ENCODE data around the gene COQ7. TPM values are rescaled to one million over a fixed set of nuclear protein-coding genes. Genes with fewer than 3 reads are reported as not detected.

The COQ7 gene
- polyA plus RNA-seq (2012; ENCODE audit: missing spikeins), result 11.4 TPM

DNA sequence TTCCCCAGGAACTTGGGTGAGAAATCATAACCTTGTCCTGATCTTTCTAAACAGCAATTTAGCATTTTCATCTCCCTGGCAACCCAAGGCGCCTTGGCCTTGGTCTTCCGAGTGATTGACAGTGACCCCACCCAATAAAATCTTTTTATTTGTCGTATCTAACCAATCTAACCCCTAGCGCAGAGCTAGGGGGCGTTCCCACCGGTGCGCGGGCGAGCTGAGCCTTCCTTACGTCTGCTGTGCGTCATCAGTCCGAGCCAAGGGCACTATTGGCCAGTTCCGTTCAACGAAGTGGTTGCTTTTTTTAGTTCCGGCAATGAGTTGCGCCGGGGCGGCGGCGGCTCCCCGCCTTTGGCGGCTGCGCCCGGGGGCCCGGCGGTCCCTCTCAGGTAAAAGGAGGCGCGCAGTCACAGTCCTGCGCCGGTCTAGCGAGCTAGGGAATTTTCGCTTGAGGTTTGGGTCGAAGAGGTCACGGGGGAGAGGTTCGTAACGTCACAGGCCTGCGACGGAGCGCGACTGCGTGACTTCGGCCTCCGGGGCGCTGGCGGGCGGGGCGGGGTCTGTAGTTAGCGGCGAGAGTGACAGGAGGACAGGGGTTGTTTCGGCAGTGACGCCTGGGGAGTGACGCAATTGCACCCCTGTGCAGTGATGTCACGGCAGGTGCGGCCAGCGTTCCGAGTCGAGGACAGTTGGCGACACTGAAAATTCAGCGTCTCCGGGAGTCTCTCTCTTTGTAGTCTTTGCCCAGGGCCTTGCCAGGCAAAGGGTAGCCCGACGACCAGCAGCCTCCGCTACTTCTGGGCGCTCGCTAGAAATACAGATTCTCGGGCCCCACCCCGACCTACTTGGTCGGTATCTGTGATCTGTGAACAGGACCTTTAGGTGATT lies at the start of gene COQ7:
TSS of gene COQ7 (plus strand) at position 266 of the 888 bp plus-strand sequence. CDS start at position 317, 51 bp downstream.
- TF ChIP-seq POLR2AphosphoS5 (IDR thresholded peaks at IDR 0.05; ENCODE audit: low read depth, low read length) (0 out of 2 replicates have a peak, but pooled peaks have one; percentile 35), TAF1 (IDR thresholded peaks at IDR 0.05; ENCODE audit: borderline replicate concordance, low read depth, low read length) (0 out of 2 replicates have a peak, but pooled peaks have one; percentile 35), POLR2A (IDR thresholded peaks at IDR 0.05; ENCODE audit: low read depth, low read length) (peak; percentile 68; the same call in 1 of the 2 replicates)
- DNase-seq (ENCODE audit: insufficient read length) (peak; percentile 84), FAIRE-seq (peak; percentile 99)

DNA sequence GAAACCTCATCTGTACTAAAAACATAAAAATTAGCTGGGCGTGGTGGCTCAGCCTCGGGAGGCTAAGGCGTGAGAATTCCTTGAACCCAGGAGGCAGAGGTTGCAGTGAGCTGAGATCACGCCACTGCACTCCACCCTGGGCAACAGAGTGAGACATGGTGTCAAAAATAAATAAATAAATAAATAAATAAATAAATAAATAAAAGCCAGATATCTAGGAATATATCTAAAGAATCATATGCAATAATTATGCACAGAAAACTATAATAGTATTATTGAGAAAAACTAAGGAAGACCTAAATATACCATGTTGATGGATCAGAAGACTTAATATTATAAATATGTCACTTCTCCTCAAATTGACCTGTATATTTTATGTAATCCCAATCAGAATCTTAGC lies 46.7 kb upstream of the COQ7 start:
- TF ChIP-seq POLR2A (IDR thresholded peaks at IDR 0.05; ENCODE audit: low read depth, low read length) (no peak), POLR2AphosphoS5 (IDR thresholded peaks at IDR 0.05; ENCODE audit: low read depth, low read length) (no peak), TAF1 (IDR thresholded peaks at IDR 0.05; ENCODE audit: borderline replicate concordance, low read depth, low read length) (no peak)
- DNase-seq (ENCODE audit: insufficient read length) (no peak), FAIRE-seq (no peak)

DNA sequence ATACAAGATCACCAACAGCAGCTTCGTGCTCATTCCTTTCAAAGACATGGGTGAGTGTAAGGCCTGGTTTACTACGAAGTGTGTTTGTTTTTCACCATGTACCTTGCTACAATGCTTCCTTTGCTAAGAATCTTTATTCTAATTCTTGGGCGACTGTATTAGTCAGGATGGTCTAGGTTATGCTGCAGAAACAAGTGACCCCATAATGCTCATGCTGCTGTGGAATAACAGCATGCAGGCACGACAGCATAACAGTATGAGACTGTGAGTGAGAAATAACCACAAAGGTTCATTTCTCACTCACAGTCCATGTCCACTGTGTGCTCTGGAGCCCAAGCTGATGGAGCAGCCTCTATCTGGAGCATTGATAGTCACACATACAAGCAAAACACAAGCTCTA lies 45.7 kb upstream of the COQ7 start:
- DNase-seq (ENCODE audit: insufficient read length) (no peak), FAIRE-seq (no peak)
- TF ChIP-seq POLR2A (IDR thresholded peaks at IDR 0.05; ENCODE audit: low read depth, low read length) (no peak), TAF1 (IDR thresholded peaks at IDR 0.05; ENCODE audit: borderline replicate concordance, low read depth, low read length) (no peak), POLR2AphosphoS5 (IDR thresholded peaks at IDR 0.05; ENCODE audit: low read depth, low read length) (no peak)

DNA sequence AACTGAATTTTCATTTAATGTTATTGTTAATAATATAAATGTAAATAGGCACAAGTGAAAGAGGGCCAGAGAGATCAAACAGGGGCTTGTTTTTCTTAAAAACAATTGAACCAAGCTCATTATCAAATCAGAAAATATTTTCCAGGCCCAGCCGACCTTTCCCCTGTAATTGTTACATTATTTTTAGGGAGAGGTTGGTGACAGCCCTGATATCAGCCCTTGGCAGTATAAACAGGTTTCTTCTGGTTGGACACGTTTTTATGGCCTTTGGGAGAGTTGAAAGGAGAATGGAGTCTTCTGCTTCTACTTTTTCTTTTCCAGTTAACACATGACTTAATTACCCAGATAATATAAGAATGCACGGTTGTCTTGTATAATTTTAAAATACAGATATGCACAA lies 40.0 kb upstream of the COQ7 start:
- DNase-seq (ENCODE audit: insufficient read length), result no peak
- TF ChIP-seq POLR2AphosphoS5 (IDR thresholded peaks at IDR 0.05; ENCODE audit: low read depth, low read length), result no peak
- no peak for TF ChIP-seq POLR2A (IDR thresholded peaks at IDR 0.05; ENCODE audit: low read depth, low read length)
- no peak for TF ChIP-seq TAF1 (IDR thresholded peaks at IDR 0.05; ENCODE audit: borderline replicate concordance, low read depth, low read length)
- FAIRE-seq, result no peak

DNA sequence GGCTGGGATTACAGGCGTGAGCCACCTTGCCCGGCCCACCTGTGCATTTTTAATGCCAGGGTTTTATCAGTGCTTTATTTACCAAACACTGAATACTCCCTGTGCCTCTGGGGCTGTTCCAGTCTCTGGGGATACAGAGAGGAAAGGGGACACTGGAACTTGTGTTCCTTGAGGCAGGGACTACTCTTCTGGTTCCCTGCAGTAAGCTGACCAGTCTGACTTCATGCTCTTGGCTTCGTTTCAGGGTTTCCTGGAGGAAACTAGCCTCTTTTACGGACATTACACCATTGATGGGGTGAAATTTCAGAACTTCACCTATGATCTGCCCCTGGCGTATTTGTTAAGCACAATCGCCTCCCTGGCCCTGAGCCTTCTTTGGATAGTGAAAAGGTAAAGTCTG lies 37.4 kb upstream of the COQ7 start:
- TF ChIP-seq TAF1 (IDR thresholded peaks at IDR 0.05; ENCODE audit: borderline replicate concordance, low read depth, low read length) (no peak), POLR2A (IDR thresholded peaks at IDR 0.05; ENCODE audit: low read depth, low read length) (no peak), POLR2AphosphoS5 (IDR thresholded peaks at IDR 0.05; ENCODE audit: low read depth, low read length) (no peak)
- no peak for DNase-seq (ENCODE audit: insufficient read length)
- no peak for FAIRE-seq

DNA sequence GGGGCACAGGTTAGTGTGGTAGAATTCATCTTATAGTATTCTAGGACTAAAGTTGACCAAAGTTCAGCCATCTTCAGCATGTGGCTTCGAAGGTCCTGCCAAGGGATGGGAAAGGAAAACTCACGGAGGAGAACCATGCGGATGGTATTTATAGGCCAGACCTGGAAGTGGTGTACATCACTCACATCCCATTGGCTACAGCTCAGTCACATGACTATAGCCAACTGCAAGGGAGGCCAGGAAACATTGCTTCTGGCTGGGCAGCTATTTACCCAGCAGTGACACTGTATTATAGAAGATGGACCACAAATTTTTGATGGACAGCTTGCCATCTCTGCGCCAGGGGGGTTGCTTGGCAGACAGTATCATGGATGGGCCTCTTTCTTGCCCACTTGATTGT lies 35.7 kb upstream of the COQ7 start:
- DNase-seq (ENCODE audit: insufficient read length), result no peak

DNA sequence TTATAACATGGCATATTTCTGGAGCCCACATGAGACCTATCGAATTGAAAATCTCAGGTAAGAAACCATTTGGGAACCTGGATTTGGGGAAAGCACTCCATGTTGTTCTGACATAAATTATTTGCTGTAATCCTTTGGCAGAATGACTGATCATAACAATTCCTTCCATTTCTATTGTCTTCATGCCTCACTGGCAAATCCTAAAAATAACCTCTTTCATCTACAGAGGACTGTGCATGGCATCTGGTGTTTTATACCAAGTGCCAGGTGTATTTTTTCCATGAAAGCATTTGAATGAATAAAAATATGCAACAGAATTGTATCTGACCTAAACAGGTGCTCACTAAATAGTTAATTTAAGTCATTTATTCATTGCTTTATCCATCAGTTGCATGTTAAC lies 33.7 kb upstream of the COQ7 start:
- TF ChIP-seq TAF1 (IDR thresholded peaks at IDR 0.05; ENCODE audit: borderline replicate concordance, low read depth, low read length) (no peak), POLR2A (IDR thresholded peaks at IDR 0.05; ENCODE audit: low read depth, low read length) (no peak), POLR2AphosphoS5 (IDR thresholded peaks at IDR 0.05; ENCODE audit: low read depth, low read length) (no peak)
- no peak for DNase-seq (ENCODE audit: insufficient read length)
- FAIRE-seq, result no peak

More for the DNA sequence above, 35.7 kb upstream of the COQ7 start:
- FAIRE-seq, result no peak
- TF ChIP-seq TAF1 (IDR thresholded peaks at IDR 0.05; ENCODE audit: borderline replicate concordance, low read depth, low read length) (no peak), POLR2A (IDR thresholded peaks at IDR 0.05; ENCODE audit: low read depth, low read length) (no peak), POLR2AphosphoS5 (IDR thresholded peaks at IDR 0.05; ENCODE audit: low read depth, low read length) (no peak)

DNA sequence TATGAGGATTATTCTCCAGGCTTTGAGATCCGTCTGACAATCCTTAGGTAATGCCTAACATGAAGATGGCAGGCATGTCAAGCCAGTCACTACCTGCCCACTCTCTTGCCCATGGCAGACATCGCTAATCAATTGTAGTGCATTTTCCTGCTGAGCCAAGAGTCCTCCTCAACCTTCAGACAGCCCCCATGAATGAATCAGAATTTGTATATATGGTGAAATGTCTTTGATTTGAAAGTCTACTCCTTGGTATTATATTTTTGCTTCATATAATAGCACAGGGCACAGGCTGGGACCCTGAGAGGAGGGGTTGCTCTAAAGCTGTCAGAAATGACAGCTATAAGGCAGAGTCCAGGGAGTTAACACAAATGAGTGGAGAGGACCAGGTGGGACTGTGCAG lies 27.0 kb upstream of the COQ7 start:
- no peak for FAIRE-seq
- DNase-seq (ENCODE audit: insufficient read length), result no peak
- TF ChIP-seq POLR2AphosphoS5 (IDR thresholded peaks at IDR 0.05; ENCODE audit: low read depth, low read length), result no peak
- no peak for TF ChIP-seq TAF1 (IDR thresholded peaks at IDR 0.05; ENCODE audit: borderline replicate concordance, low read depth, low read length)
- no peak for TF ChIP-seq POLR2A (IDR thresholded peaks at IDR 0.05; ENCODE audit: low read depth, low read length)

DNA sequence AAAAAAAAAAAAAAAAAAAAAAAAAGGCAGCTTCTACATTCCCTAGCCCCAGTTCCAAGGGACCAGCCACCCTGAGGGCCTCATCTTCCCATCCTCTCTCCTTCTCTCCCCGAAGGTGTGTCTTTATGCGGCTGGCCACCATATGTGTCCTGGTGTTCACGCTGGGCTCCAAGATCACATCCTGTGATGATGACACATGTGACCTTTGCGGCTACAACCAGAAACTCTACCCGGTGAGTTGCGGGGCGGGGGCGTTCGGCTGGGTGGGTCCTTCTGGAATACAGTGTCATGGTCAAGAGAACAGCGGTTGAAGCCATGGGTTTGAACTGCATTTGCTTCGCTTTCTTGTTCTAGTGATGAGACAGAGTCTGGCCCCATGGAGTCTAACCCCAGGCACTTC lies 22.6 kb upstream of the COQ7 start:
- FAIRE-seq (no peak), DNase-seq (ENCODE audit: insufficient read length) (no peak)
- TF ChIP-seq TAF1 (IDR thresholded peaks at IDR 0.05; ENCODE audit: borderline replicate concordance, low read depth, low read length) (no peak), POLR2AphosphoS5 (IDR thresholded peaks at IDR 0.05; ENCODE audit: low read depth, low read length) (no peak), POLR2A (IDR thresholded peaks at IDR 0.05; ENCODE audit: low read depth, low read length) (no peak)

DNA sequence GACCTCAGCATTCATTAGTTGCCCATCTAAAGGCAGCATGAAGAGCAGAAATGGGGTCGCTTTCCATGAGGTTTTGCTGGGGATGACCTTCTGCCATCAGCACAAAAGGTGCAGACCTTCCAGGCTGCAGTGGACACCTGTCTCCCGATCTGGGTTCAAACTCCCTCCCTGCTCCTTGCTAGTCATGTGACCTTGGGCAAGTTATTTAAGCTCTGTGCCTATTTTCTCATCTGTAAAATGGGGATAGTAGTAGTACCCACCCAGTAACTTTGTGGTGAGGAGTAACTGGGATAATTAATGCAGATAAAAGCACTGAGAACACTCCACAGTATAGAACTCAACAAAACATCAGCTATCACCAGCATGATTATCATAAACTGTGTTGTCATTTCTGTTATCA lies 21.4 kb upstream of the COQ7 start:
- FAIRE-seq, result no peak
- TF ChIP-seq TAF1 (IDR thresholded peaks at IDR 0.05; ENCODE audit: borderline replicate concordance, low read depth, low read length) (no peak), POLR2A (IDR thresholded peaks at IDR 0.05; ENCODE audit: low read depth, low read length) (no peak), POLR2AphosphoS5 (IDR thresholded peaks at IDR 0.05; ENCODE audit: low read depth, low read length) (no peak)

DNA sequence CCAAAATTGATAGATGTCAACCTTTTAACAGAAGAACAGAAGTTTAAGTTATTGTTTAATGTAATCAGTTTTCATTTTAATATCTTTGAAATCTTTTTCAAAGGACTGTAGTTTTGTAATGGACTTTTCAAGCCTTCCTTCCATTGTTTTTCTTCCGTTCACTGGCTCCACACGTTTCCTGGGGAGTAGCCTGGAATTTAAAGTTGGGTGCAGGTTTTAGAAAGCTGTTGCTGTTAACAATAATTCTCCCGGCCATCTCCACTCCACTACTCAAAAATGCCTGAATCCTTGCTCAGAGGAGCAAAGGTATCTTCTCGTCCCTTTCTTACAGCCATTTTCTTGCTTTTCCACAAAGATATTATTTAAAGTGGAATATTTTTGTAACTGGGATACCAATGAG lies 4.7 kb upstream of the COQ7 start:
- TF ChIP-seq POLR2A (IDR thresholded peaks at IDR 0.05; ENCODE audit: low read depth, low read length) (no peak), POLR2AphosphoS5 (IDR thresholded peaks at IDR 0.05; ENCODE audit: low read depth, low read length) (no peak), TAF1 (IDR thresholded peaks at IDR 0.05; ENCODE audit: borderline replicate concordance, low read depth, low read length) (no peak)
- DNase-seq (ENCODE audit: insufficient read length) (no peak), FAIRE-seq (no peak)

More for the DNA sequence above, 21.4 kb upstream of the COQ7 start:
- no peak for DNase-seq (ENCODE audit: insufficient read length)

DNA sequence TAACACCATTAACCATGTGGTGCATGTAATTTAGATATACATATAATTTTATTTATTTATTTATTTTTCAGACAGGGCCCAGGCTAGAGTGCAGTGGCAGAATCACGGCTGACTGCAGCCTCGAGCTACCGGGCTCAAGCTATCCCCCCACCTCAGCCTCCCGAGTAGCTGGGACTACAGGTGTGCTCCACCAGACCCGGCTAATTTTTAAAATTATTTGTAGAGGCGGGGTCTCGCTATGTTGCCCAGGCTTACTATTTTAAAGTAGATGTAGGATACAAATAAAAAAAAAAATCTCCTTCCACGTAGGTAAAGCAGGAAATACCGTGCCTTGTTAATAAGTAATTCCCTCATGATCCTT lies 446 bp upstream of the COQ7 start:
- TF ChIP-seq POLR2A (IDR thresholded peaks at IDR 0.05; ENCODE audit: low read depth, low read length) (no peak), TAF1 (IDR thresholded peaks at IDR 0.05; ENCODE audit: borderline replicate concordance, low read depth, low read length) (no peak), POLR2AphosphoS5 (IDR thresholded peaks at IDR 0.05; ENCODE audit: low read depth, low read length) (no peak)
- FAIRE-seq (no peak), DNase-seq (ENCODE audit: insufficient read length) (no peak)

All from GM12892 (cell line).